ENCODE data around the gene WDR4. TPM values are rescaled to one million over a fixed set of nuclear protein-coding genes. Genes with fewer than 3 reads are reported as not detected.
"Not testable (repeated sequence)": the region's sequence is repeated elsewhere in the genome, so short reads cannot be mapped to it uniquely, and the experiment has no call there.

The WDR4 gene
- total RNA-seq, 1 donor from 2014 or later: 15.7 TPM

DNA sequence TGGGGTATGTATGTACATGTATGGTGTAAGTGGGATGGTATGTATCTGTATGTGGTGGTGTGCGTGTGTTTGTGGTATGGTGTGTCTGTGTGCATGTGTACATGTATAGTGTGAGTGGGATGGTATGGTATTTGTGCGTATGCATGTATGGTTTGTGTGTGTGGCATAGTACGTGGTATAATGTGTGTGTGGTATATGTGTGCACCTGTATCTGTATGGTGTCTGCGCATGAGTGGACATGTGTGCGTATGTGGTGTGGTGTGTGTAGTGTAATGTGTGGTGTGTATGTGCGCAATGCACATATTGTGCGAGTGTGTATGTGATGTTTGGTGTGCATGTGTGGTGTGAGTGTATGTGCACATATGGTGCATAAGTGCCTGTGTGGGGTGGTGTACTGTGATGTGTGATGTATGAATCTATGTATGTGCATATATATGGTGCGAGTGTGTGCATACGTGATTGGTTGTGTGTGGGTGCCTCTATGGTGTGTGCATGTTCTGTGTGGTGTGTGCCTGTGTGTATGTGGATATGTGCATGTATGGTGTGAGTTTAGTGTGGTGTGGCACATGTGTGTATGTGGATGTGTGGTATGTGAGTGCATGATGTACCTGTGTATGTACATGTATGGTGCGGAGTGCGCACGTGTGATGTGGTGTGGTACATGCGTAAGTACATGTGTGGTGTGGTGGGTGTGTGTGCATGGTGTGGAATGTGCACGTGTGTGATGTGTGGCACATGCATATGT is 38.8 kb downstream of the WDR4 start:
- TF ChIP-seq, protein P1, sequence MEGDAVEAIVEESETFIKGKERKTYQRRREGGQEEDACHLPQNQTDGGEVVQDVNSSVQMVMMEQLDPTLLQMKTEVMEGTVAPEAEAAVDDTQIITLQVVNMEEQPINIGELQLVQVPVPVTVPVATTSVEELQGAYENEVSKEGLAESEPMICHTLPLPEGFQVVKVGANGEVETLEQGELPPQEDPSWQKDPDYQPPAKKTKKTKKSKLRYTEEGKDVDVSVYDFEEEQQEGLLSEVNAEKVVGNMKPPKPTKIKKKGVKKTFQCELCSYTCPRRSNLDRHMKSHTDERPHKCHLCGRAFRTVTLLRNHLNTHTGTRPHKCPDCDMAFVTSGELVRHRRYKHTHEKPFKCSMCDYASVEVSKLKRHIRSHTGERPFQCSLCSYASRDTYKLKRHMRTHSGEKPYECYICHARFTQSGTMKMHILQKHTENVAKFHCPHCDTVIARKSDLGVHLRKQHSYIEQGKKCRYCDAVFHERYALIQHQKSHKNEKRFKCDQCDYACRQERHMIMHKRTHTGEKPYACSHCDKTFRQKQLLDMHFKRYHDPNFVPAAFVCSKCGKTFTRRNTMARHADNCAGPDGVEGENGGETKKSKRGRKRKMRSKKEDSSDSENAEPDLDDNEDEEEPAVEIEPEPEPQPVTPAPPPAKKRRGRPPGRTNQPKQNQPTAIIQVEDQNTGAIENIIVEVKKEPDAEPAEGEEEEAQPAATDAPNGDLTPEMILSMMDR (IDR thresholded peaks at IDR 0.05; ENCODE audit: partially characterized antibody, unreplicated experiment): no peak
- Mint-ChIP-seq H3K36me3 (ENCODE audit: unreplicated experiment) (peaks cover 11% of the 10 kb centered on the region), H3K4me1 (ENCODE audit: low read depth, unreplicated experiment) (no peaks in the 10 kb centered on the region), H3K27ac (ENCODE audit: unreplicated experiment) (no peak overlapping the region), H3K27me3 (ENCODE audit: unreplicated experiment) (peaks cover 3% of the 10 kb centered on the region), H3K4me3 (ENCODE audit: unreplicated experiment) (no peak overlapping the region), H3K9me3 (ENCODE audit: unreplicated experiment) (peaks cover 2% of the 10 kb centered on the region)
- DNase-seq: no peak

DNA sequence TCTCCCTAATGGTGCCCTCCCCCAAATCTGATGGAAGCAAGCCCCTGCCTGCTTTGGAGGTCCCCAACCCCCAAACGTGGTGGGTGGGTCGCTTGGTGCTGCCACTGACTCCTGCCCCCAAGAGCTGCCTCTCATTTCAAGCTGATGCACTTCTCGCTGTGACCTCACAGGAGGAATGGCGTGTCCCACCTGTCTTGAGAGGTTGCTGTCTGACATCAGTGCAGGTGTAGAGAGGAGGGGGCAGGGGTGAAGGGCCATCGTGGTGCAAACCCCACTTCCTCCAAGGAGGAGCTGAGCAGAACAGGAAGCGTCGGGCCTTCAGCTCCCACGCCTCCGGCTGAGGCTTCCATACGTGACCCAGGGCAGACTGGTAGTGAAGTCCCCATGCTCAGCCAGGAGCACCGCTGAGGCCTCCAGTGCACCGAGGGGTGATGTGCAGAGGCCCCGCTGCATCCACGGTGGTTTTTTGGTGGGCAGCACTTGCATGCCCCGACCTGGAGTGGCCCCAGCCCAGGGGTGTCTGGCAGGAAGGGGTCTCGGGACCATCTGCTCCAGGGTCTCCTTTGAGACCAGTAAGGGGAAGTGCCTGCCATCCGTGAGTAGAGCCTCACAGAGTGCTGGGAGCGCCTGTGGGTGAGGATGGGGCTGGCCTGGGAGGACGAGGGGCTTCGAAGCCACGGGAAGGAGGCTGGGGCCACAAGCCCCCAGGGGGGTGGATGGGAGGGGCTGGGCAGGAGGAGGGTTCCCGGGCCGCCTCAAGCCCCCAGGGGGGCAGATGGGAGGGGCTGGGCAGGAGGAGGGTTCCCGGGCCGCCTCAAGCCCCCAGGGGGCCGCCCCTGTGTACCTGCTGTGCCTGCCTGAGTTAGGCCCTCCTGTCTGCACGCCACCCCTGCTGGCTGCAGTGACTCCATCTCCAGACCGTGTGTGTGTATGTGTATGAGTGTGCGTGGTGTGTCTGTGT is 39.8 kb downstream of the WDR4 start:
- Mint-ChIP-seq H3K27me3 (ENCODE audit: unreplicated experiment) (peaks cover 5% of the 10 kb centered on the region), H3K9me3 (ENCODE audit: unreplicated experiment) (peaks cover 2% of the 10 kb centered on the region), H3K36me3 (ENCODE audit: unreplicated experiment) (peaks cover 11% of the 10 kb centered on the region), H3K4me3 (ENCODE audit: unreplicated experiment) (no peak overlapping the region), H3K27ac (ENCODE audit: unreplicated experiment) (no peak overlapping the region), H3K4me1 (ENCODE audit: low read depth, unreplicated experiment) (no peaks in the 10 kb centered on the region)
- DNase-seq: no peak
- TF ChIP-seq, protein P1 (IDR thresholded peaks at IDR 0.05; ENCODE audit: partially characterized antibody, unreplicated experiment): no peak

DNA sequence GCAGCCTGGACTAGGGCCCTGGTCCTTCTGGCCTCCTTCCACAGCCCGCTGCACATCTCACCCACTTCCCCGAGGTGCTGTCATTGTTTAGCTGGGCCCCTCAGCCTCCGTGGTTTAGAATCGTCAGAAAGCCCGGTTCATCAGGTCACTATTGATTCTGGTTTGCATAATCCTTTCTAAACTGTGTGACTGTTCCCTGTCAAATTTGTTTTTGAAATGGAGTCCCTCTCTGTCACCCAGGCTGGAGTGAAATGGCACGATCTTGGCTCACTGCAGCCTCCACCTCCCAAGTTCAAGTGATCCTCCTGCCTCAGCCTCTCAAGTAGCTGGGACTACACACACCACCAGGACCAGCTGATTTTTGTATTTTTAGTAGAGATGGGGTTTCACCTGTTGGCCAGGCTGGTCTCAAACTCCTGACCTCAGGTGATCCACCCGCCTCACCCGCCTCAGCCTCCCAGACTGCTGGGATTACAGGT is 41.1 kb downstream of the WDR4 start:
- H3K36me3 Mint-ChIP-seq (ENCODE audit: unreplicated experiment); H3K9me3 Mint-ChIP-seq (ENCODE audit: unreplicated experiment); H3K27ac Mint-ChIP-seq (ENCODE audit: unreplicated experiment): not testable (repeated sequence)

DNA sequence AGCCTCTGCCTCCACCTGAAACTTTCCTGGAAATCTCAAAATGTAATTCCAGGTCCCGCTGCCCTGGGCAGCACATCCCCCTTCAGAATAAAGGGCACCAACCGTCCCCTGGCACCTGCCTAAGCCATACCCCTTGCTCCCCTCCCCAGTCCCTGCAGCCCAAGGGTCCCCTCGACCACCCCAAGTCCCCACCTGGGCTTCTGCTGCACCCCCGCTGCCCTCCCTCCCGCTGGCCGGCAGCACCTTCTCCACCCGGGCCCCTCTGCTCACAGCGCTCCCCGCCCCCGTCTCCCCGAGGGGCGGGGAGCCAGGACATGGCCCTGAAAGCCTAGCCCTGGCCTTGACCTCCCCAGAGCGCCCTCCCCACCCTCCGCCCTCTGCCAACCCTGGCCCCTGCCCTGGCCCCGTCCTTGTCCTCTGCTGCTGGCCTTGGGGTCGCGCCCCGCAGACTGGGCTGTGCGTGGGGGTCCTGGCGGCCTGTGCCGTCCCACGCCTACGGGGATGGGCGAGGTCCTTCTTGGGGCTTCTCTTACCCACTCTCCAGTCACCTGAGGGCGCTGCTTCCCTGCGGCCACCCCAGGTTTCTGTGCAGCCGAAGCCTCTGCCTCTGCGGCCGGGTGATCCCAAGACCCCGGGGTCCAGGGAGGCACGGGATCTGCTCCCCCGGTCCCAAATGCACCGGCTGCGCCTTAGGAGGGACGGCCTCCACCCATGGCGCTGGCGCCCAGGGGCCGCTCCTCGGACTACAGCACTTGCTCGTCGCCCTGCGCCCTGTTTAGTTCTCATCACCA is 41.7 kb downstream of the WDR4 start:
- no peak for DNase-seq
- Mint-ChIP-seq H3K27ac (ENCODE audit: unreplicated experiment) (no peak overlapping the region), H3K9me3 (ENCODE audit: unreplicated experiment) (peaks cover 5% of the 10 kb centered on the region), H3K4me1 (ENCODE audit: low read depth, unreplicated experiment) (peaks cover 5% of the 10 kb centered on the region), H3K36me3 (ENCODE audit: unreplicated experiment) (no peaks in the 10 kb centered on the region), H3K27me3 (ENCODE audit: unreplicated experiment) (peaks cover 5% of the 10 kb centered on the region), H3K4me3 (ENCODE audit: unreplicated experiment) (no peak overlapping the region)
- TF ChIP-seq, protein P1 (IDR thresholded peaks at IDR 0.05; ENCODE audit: partially characterized antibody, unreplicated experiment): no peak

More for the DNA sequence above, 41.1 kb downstream of the WDR4 start:
- not testable (repeated sequence) for DNase-seq; H3K4me3 Mint-ChIP-seq (ENCODE audit: unreplicated experiment); H3K27me3 Mint-ChIP-seq (ENCODE audit: unreplicated experiment); H3K4me1 Mint-ChIP-seq (ENCODE audit: low read depth, unreplicated experiment)

DNA sequence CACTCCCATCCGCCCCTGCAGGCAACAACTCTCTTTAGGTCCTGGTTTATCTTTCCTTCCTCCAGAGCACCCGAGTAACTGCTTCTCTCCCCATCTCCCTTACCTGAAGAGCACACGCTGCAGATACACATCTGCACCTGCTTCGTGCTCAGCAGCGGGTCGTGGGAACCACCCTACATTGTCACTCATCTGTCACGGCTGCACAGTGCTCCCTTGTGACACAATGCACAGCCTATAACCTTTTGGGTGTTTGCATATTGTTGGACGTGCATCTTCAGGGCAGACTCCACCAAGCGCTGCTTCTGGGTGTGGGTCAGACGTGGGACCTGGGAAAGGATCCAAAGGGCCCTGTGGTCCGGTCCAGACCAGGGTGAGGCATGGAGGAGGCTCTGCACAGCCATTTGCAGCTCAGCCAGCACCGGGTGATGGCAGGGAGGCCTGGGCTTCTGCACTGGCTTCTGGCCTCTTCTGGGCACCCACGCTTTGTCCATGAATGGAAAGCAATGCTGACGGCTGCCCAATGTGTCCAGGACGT is 42.5 kb downstream of the WDR4 start:
- no peak for DNase-seq
- Mint-ChIP-seq H3K4me3 (ENCODE audit: unreplicated experiment) (no peak overlapping the region), H3K27ac (ENCODE audit: unreplicated experiment) (no peak overlapping the region), H3K27me3 (ENCODE audit: unreplicated experiment) (peaks cover 5% of the 10 kb centered on the region), H3K9me3 (ENCODE audit: unreplicated experiment) (peaks cover 5% of the 10 kb centered on the region), H3K36me3 (ENCODE audit: unreplicated experiment) (no peaks in the 10 kb centered on the region), H3K4me1 (ENCODE audit: low read depth, unreplicated experiment) (peaks cover 5% of the 10 kb centered on the region)
- TF ChIP-seq, protein P1 (IDR thresholded peaks at IDR 0.05; ENCODE audit: partially characterized antibody, unreplicated experiment): no peak
